Gastroesophageal sphincter (tissue), 4 donors: ENCODE measurements around the gene KCNA10. TPM values are rescaled to one million over a fixed set of nuclear protein-coding genes. Genes with fewer than 3 reads are reported as not detected.

Experiments used
- ATAC-seq: fragments of 150-250 bp; one replicate; pipeline ENCODE4 v1.9.1; 2016; ENCODE audit warnings: mild to moderate bottlenecking, moderate library complexity
- H3K27ac ChIP-seq, 4 donors: fragments of 200-600 bp; sonication (generic) in 3 of 4; 1 replicate in 3 of 4; 2 replicates in 1 of 4; pipeline ENCODE4 v1.5.1; 2016 to 2019
- H3K27me3 ChIP-seq: fragments of 200-600 bp; sonication (generic); one replicate; pipeline ENCODE4 v1.5.1; 2019
- H3K36me3 ChIP-seq, 2 donors: fragments of 200-600 bp; sonication (generic); one replicate each; pipeline ENCODE4 v1.5.1; 2019; ENCODE audit warnings: control low read depth in 1 of 2
- H3K4me1 ChIP-seq, 3 donors: fragments of 200-600 bp; sonication (generic); 1 replicate in 2 of 3; 2 replicates in 1 of 3; pipeline ENCODE4 v1.5.1; 2016 to 2019; ENCODE audit warnings: control low read depth in 2 of 3
- H3K4me3 ChIP-seq, 2 donors: fragments of 200-600 bp; sonication (generic); one replicate each; pipeline ENCODE4 v1.5.1; 2019; ENCODE audit warnings: mild to moderate bottlenecking in 1 of 2, moderate library complexity in 1 of 2
- H3K9me3 ChIP-seq, 3 donors: fragments of 200-600 bp; sonication (generic); one replicate each; pipeline ENCODE4 v1.5.1; 2017 to 2019; ENCODE audit warnings: control low read depth in 2 of 3
- CTCF ChIP-seq, 4 experiments: fragments of 200-600 bp in 2 of 4; fragments of 450-650 bp in 2 of 4; sonication (generic) in 1 of 4; IDR thresholded peaks; one replicate each; pipeline ENCODE4 v1.5.1; 2017 to 2019; ENCODE audit warnings: antibody characterized with exemption in 4 of 4, mild to moderate bottlenecking in 2 of 4, moderate library complexity in 2 of 4
- EP300 ChIP-seq: sonication (generic); formaldehyde crosslinking; IDR thresholded peaks from one replicate; pipeline ENCODE4 v1.6.1; 2017; ENCODE audit warnings: antibody characterized with exemption, mild to moderate bottlenecking
- POLR2A ChIP-seq, 2 donors: fragments of 450-650 bp; IDR thresholded peaks; one replicate each; pipeline ENCODE4 v1.6.1; 2017; ENCODE audit warnings: antibody characterized with exemption in 2 of 2, mild to moderate bottlenecking in 2 of 2, moderate library complexity in 1 of 2
- POLR2AphosphoS5 ChIP-seq: sonication (generic); formaldehyde crosslinking; IDR thresholded peaks from one replicate; pipeline ENCODE4 v1.6.1; 2017; ENCODE audit warnings: antibody characterized with exemption
- WGBS, 2 donors: methylation state at CpG; one replicate each; pipeline ENCODE4 v1.1.5; 2018; ENCODE audit warnings: low coverage in 1 of 2; 5-methylcytosine and 5-hydroxymethylcytosine counted together
- total RNA-seq, 4 donors: library from RNA; depleted of rRNA; stranded (reverse); fragments of >200 nt; gene quantifications; one replicate each; pipeline ENCODE4 v1.1.0, GENCODE V29; 2016

KCNA10 gene
- total RNA-seq, 4 donors from 2014 or later: not detected

GRCh38 chr1:110480356-110481096 is 38.4 kb downstream of the KCNA10 start:
- peaks cover 0 to 10% (median 0%) of the 10 kb centered on the region in 3 donors for H3K4me1 ChIP-seq
- TF ChIP-seq EP300 (no peak), POLR2AphosphoS5 (no peak), POLR2A (IDR thresholded peaks at IDR 0.05) (no peak), CTCF (IDR thresholded peaks at IDR 0.05) (no peak)
- H3K36me3 ChIP-seq: no peaks in the 10 kb centered on the region
- no peaks in the 10 kb centered on the region for H3K27me3 ChIP-seq
- no peak for ATAC-seq
- H3K27ac ChIP-seq: no peak overlapping the region
- no peak overlapping the region for H3K4me3 ChIP-seq
- no peaks in the 10 kb centered on the region for H3K9me3 ChIP-seq
- whole genome bisulfite sequencing, 2 donors: 60 to 81% methylated on average over 1 to 3 of the region's 4 CpGs

- TF ChIP-seq POLR2AphosphoS5: no peak
- TF ChIP-seq EP300: no peak
- no peak for TF ChIP-seq CTCF (IDR thresholded peaks at IDR 0.05)
- TF ChIP-seq POLR2A (IDR thresholded peaks at IDR 0.05): no peak
These were observed 40.1 kb downstream of the KCNA10 start for GRCh38 chr1:110478886-110479285.

GRCh38 chr1:110477967-110478640 is 40.9 kb downstream of the KCNA10 start:
- 76 to 89% methylated on average over 1 to 3 of the region's 3 CpGs for WGBS, 2 donors
- Histone ChIP-seq H3K27ac (no peak overlapping the region), H3K4me3 (no peak overlapping the region), H3K9me3 (no peaks in the 10 kb centered on the region), H3K36me3 (no peaks in the 10 kb centered on the region), H3K4me1 (peaks cover 0 to 4% (median 0%) of the 10 kb centered on the region in 3 donors), H3K27me3 (no peaks in the 10 kb centered on the region)
- no peak for ATAC-seq
- TF ChIP-seq POLR2AphosphoS5 (no peak), POLR2A (IDR thresholded peaks at IDR 0.05) (no peak), EP300 (no peak)

More at GRCh38 chr1:110478886-110479285, 40.1 kb downstream of the KCNA10 start:
- Histone ChIP-seq H3K4me1 (peaks cover 0 to 4% (median 0%) of the 10 kb centered on the region in 3 donors), H3K9me3 (no peaks in the 10 kb centered on the region), H3K4me3 (no peak overlapping the region), H3K27me3 (no peaks in the 10 kb centered on the region), H3K27ac (no peak overlapping the region), H3K36me3 (no peaks in the 10 kb centered on the region)
- no peak for ATAC-seq
- 77 to 96% methylated on average over 4 to 7 of the region's 8 CpGs for WGBS, 2 donors

- Histone ChIP-seq H3K9me3 (no peaks in the 10 kb centered on the region), H3K36me3 (no peaks in the 10 kb centered on the region), H3K27ac (no peak overlapping the region), H3K27me3 (no peaks in the 10 kb centered on the region), H3K4me3 (no peak overlapping the region), H3K4me1 (peaks cover 0 to 4% (median 0%) of the 10 kb centered on the region in 3 donors)
- 35 to 68% methylated on average over 2 to 3 of the region's 3 CpGs for WGBS, 2 donors
- no peak for TF ChIP-seq POLR2A (IDR thresholded peaks at IDR 0.05)
- TF ChIP-seq CTCF (IDR thresholded peaks at IDR 0.05): no peak
- no peak for TF ChIP-seq EP300
- no peak for TF ChIP-seq POLR2AphosphoS5
- no peak for ATAC-seq
These were observed 41.5 kb downstream of the KCNA10 start for GRCh38 chr1:110477445-110477957.

GRCh38 chr1:110477041-110477440 is 41.9 kb downstream of the KCNA10 start:
- 83 to 88% methylated on average over 2 of the region's 2 CpGs for WGBS, 2 donors
- Histone ChIP-seq H3K4me3 (no peak overlapping the region), H3K4me1 (peaks cover 0 to 4% (median 0%) of the 10 kb centered on the region in 3 donors), H3K9me3 (no peaks in the 10 kb centered on the region), H3K27ac (no peak overlapping the region), H3K27me3 (no peaks in the 10 kb centered on the region), H3K36me3 (no peaks in the 10 kb centered on the region)
- TF ChIP-seq EP300: no peak
- TF ChIP-seq POLR2A (IDR thresholded peaks at IDR 0.05): no peak
- no peak for TF ChIP-seq CTCF (IDR thresholded peaks at IDR 0.05)
- TF ChIP-seq POLR2AphosphoS5: no peak
- no peak for ATAC-seq
